ACC112 (cell line): ENCODE data around the gene NFE2L3.

ENCODE experiments used
- H2AFZ ChIP-seq: fragments of 200-600 bp; sonication (generic); one replicate; pipeline ENCODE4 v1.6.0; 2017; ENCODE audit warnings: antibody characterized with exemption, low read length; ENCODE audit not compliant: unreplicated experiment
- H3K27ac ChIP-seq: fragments of 200-600 bp; sonication (generic); 2 replicates; pipeline ENCODE4 v1.5.1; 2014; ENCODE audit warnings: low read depth, mild to moderate bottlenecking, antibody characterized with exemption, low read length, moderate library complexity
- H3K27me3 ChIP-seq: fragments of 200-600 bp; sonication (generic); 2 replicates; pipeline ENCODE4 v1.6.1; 2014; ENCODE audit warnings: mild to moderate bottlenecking, antibody characterized with exemption, low read length, moderate library complexity, mixed read lengths; ENCODE audit not compliant: insufficient read depth
- H3K36me3 ChIP-seq: fragments of 200-600 bp; sonication (generic); 2 replicates; pipeline ENCODE4 v1.6.1; 2016; ENCODE audit warnings: mild to moderate bottlenecking, antibody characterized with exemption, low read length, moderate library complexity, mixed read lengths; ENCODE audit not compliant: insufficient read depth
- H3K4me1 ChIP-seq: fragments of 200-600 bp; sonication (generic); one replicate; pipeline ENCODE4 v1.6.1; 2016; ENCODE audit warnings: low read length, mixed read lengths; ENCODE audit not compliant: insufficient read depth, unreplicated experiment, control insufficient read depth
- H3K4me3 ChIP-seq: fragments of 200-600 bp; sonication (generic); 2 replicates; pipeline ENCODE4 v1.5.1; 2014; ENCODE audit warnings: mild to moderate bottlenecking, low read depth, low read length
- H3K79me2 ChIP-seq: fragments of 200-600 bp; sonication (generic); one replicate; pipeline ENCODE4 v1.6.0; 2016; ENCODE audit warnings: low read length; ENCODE audit not compliant: control insufficient read depth, unreplicated experiment, insufficient read depth

NFE2L3 gene

DNA sequence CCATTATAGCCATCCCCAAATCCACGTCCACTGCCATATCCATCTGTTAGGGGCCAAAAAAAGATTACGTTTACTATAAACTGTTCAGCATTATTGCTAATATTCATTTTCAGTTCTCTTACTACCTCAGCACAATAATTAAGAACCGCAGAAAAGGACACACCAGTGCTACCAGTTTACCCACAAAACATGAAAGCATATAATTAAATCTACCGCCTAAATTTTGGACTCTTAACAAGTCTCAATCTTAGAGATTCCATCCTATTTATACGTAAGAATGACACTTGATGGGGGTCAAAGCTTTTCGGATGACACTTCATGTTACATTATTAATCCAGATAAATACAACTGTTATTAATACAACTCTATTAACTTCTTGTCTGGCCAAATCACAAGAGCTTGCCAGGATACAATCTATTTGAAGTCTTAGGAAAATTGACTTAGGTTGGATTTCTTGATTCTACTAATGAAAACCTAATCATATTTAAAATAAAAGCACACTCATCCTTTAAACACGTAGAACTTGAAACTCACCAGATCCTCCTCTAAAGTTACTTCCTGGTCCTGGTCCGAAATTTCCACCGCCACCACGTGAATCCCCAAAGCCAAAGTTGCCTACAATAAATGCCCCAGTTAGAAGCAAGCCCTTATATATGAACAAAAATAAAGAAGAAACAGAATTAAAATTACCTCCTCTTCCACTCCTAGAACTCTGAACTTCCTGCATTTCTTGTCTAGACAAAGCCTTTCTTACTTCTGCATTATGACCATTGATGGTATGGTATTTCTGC, 44.1 kb downstream of the NFE2L3 start:
- H2AFZ ChIP-seq, result no peak overlapping the region
- H3K79me2 ChIP-seq, result peaks cover 88% of the 10 kb centered on the region
- peaks cover 35% of the 10 kb centered on the region for H3K4me1 ChIP-seq
- H3K27ac ChIP-seq, result no peak overlapping the region
- H3K27me3 ChIP-seq, result no peaks in the 10 kb centered on the region
- H3K4me3 ChIP-seq, result peak overlapping the region; percentile 99
- peaks cover 75% of the 10 kb centered on the region for H3K36me3 ChIP-seq

DNA sequence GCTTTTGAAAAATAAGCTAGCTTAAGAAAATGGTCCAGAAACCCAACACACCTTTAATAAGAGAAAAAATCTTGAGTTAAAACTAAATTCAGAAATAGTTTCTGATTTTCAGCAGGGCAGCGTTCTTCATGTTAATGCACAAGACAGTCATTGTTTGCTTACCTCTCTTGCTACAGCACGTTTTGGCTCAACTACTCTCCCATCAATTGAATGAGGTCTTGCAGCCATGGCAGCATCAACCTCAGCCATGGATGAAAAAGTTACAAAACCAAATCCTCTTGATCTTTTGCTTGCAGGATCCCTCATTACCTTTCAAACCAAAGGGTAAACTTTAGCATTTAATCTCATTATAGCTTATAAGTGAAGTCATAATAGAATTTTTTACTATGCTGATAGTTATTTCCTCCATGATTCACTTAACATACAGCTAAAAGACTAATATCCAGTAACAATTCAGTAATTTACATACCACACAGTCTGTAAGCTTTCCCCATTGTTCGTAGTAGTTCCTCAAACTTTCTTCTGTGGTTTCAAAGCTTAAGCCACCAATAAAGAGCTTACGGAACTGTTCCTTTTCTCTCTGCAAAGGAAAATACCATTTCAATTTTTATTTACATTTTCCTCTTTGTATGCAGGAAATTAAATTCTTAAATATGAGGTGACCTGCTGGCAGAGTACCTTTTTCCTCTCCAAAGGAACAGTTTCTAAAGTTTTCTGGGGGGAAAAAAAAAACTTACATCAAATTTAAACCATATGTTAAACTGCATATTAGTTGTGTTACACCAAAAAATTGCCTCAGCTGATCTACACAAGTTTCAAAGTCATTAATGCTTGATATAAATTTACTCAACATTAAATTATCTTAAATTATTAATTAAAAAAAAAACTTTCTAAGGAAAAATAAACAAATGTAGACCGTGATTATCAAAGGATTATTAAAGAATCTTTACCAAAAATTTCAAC, 45.4 kb downstream of the NFE2L3 start:
- Histone ChIP-seq H2AFZ (no peak overlapping the region), H3K4me1 (peaks cover 35% of the 10 kb centered on the region), H3K27me3 (no peaks in the 10 kb centered on the region), H3K4me3 (peak overlapping the region; percentile 99), H3K79me2 (peaks cover 89% of the 10 kb centered on the region), H3K27ac (no peak overlapping the region; the same call in 1 of the 2 replicates), H3K36me3 (peaks cover 62% of the 10 kb centered on the region)

DNA sequence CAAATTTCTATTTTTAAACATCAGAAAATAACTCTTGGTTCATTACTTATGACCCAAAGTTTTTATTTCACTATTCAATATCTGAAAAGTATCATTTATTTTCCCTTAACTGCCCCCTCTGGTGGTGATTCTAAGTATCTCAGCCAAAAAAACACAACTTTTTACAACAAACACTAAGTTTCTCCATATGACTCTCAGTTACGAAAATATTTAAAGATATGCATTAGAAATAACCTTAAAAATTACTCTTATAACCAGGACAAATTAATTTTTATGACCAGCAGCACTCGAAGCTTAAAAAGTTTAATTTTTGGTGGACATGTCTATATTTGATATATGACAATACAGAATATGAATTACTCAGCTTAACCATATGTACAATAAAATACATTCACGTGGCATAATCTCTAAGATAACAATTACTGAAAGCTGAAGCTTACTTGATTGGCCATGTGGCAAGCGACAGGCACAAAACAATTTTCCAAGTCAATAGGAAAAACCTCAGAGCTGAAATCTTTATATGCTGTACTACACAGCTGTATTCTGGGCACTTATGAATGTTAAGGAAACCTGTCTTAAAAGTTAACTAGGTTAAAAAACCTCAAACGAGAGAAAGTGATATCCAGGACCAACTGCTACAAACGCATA, 46.3 kb downstream of the NFE2L3 start:
- peaks cover 89% of the 10 kb centered on the region for H3K79me2 ChIP-seq
- peak overlapping the region; percentile 21 for H3K27ac ChIP-seq
- H3K36me3 ChIP-seq, result peaks cover 58% of the 10 kb centered on the region

DNA sequence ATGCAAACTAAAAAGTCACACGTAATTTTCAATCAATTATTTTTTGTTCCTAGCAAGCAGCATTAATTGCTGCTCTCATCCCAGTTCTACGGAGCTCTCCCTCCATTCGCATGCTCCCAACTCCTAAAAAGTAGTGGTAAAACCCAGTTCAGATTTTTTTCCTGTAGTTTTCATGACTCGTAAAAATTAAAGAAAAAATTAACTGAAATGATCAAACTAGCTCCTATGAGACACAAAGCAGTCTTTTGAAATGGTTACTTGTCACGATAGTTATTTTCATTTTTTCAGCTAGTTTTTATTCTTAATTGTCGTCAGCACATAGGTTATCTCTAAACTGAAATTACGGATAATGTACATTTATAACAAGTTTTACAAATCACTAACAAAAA, 46.8 kb downstream of the NFE2L3 start:
- peaks cover 89% of the 10 kb centered on the region for H3K79me2 ChIP-seq

More for the DNA sequence above, 46.3 kb downstream of the NFE2L3 start:
- peak overlapping the region; percentile 99 for H3K4me3 ChIP-seq
- no peak overlapping the region for H2AFZ ChIP-seq
- peaks cover 28% of the 10 kb centered on the region for H3K4me1 ChIP-seq
- no peaks in the 10 kb centered on the region for H3K27me3 ChIP-seq

DNA sequence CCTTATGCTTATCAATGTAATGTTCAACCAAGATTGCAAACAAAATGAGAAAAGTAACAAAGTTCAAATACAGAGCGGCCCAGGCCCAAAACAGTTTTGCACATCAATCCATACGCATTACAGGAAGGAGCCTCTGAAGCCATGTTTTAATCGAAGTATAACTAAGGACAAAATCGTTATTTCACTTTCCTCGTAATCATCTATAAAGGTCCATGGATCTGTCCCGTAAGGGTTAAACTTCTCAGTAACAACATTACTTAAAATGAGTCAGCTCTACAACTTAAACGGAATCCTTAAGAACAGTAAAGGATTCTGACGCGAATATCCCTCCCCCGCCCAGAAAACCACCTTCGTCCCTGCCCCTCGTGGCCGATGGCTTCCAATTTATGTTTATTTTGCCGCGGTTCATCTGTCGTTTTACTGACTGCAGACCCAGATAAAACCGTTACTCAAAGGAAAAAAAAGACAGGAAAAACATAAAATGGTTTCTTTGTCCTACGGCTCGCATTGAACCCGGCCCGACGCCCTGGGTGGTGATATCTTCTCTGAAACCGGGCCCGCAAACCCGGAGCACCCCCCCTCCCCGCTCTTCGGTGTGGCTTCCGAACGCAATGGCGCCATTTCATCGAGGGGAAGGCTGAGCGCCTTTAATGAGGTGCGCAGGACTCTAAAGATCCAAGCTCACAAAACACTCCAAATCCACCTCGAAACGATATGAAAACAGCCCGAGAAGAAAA, 47.5 kb downstream of the NFE2L3 start:
- Histone ChIP-seq H3K27ac (peak overlapping the region; percentile 98), H2AFZ (no peak overlapping the region), H3K36me3 (peaks cover 55% of the 10 kb centered on the region), H3K4me3 (peak overlapping the region; percentile 99), H3K27me3 (no peaks in the 10 kb centered on the region), H3K79me2 (peaks cover 89% of the 10 kb centered on the region), H3K4me1 (peaks cover 27% of the 10 kb centered on the region)

More for the DNA sequence above, 46.8 kb downstream of the NFE2L3 start:
- peak overlapping the region; percentile 99 for H3K4me3 ChIP-seq
- peak overlapping the region; percentile 98; the same call in 1 of the 2 replicates for H3K27ac ChIP-seq
- H3K36me3 ChIP-seq, result peaks cover 58% of the 10 kb centered on the region
- H3K27me3 ChIP-seq, result no peaks in the 10 kb centered on the region
- peaks cover 25% of the 10 kb centered on the region for H3K4me1 ChIP-seq
- H2AFZ ChIP-seq, result no peak overlapping the region

DNA sequence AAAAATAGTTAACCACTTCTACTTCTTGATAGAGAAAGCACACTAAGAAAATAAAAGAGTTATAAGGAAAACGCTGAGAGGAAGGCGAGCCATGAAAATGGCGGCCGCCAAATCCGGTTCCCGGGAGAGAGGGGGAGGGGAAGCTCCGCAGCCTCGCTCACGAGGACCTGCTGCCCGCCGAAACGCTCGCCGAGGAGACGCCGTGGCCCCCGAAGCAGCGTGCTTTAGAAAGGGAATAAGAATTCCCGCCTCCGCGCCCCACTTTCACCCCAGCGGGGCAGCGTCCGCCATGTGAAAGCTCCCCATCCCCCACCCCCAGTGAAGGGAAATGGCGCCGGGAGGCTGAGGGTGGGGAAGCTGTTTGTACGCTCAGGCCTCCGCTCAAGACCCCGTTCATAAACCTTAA, 48.0 kb downstream of the NFE2L3 start:
- no peak overlapping the region for H2AFZ ChIP-seq
- no peaks in the 10 kb centered on the region for H3K27me3 ChIP-seq
- H3K27ac ChIP-seq, result peak overlapping the region; percentile 98
- H3K79me2 ChIP-seq, result peaks cover 90% of the 10 kb centered on the region
- H3K36me3 ChIP-seq, result peaks cover 54% of the 10 kb centered on the region
- peaks cover 31% of the 10 kb centered on the region for H3K4me1 ChIP-seq
- H3K4me3 ChIP-seq, result peak overlapping the region; percentile 99

DNA sequence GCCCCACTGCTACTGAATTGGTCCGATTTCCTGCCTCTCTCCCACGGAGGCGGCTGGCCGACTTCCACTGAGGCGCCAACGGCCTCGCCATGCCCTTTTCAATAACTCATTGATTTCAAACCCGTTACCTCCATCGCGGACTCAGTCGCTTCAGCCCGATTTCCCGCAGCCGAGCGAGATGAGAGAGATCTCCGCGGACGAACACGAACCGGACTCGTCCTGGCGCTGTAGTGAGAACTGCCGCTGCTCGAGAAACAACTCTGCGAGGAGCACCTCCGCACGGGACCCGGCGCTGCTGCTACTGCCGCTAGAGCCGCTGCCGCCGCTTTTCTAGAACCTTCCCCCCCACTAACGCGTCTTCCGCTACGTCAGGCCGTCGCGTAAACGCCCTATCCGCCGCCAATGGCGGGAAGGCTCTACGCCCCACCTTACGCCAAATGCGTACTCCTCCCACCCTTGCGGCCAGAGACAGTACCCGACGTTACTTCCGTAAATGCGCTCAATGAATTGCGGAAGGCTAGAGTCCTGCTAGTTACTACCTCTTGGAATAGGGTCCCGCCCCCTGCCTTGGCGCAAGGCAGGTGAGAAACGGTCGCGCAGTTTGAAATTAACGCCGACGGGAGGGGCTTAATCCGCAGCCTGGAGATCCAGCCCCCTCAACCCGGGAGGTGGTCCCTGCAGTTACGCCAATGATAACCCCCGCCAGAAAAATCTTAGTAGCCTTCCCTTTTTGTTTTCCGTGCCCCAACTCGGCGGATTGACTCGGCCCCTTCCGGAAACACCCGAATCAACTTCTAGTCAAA, 48.6 kb downstream of the NFE2L3 start, which contains the start of gene HNRNPA2B1:
Gene HNRNPA2B1 (minus strand): TSS at position 303 of the 803 bp plus-strand sequence. CDS start 169 bp downstream, at position 134.
- H3K27me3 ChIP-seq, result no peaks in the 10 kb centered on the region
- peak within 1 kb of the TSS; percentile 99 for H3K4me3 ChIP-seq
- peak within 1 kb of the TSS; percentile 73 for H2AFZ ChIP-seq
- H3K27ac ChIP-seq, result peak within 1 kb of the TSS; percentile 98
- H3K4me1 ChIP-seq, result peaks cover 33% of the 10 kb centered on the region
- peaks cover 90% of the 10 kb centered on the region for H3K79me2 ChIP-seq
- H3K36me3 ChIP-seq, result peaks cover 53% of the 10 kb centered on the region

DNA sequence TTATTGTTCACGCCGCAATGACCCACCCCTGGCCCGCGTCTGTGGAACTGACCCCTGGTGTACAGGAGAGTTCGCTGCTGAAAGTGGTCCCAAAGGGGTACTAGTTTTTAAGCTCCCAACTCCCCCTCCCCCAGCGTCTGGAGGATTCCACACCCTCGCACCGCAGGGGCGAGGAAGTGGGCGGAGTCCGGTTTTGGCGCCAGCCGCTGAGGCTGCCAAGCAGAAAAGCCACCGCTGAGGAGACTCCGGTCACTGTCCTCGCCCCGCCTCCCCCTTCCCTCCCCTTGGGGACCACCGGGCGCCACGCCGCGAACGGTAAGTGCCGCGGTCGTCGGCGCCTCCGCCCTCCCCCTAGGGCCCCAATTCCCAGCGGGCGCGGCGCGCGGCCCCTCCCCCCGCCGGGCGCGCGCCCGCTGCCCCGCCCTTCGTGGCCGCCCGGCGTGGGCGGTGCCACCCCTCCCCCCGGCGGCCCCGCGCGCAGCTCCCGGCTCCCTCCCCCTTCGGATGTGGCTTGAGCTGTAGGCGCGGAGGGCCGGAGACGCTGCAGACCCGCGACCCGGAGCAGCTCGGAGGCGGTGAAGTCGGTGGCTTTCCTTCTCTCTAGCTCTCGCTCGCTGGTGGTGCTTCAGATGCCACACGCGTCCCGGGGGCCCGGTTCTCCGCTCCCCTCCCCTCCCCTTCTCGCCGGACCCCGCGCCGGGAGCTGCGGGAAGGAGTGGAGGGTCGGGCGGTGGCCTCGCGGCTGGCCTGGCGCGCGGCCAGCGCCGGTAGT, 49.4 kb downstream of the NFE2L3 start, which contains the start of gene CBX3:
Gene CBX3 (plus strand): TSS at position 499 of the 772 bp plus-strand sequence. CDS start 1,254 bp downstream, outside the sequence.
- Histone ChIP-seq H3K27ac (peak within 1 kb of the TSS; percentile 98), H3K27me3 (no peaks in the 10 kb centered on the region), H3K79me2 (peaks cover 90% of the 10 kb centered on the region), H3K4me1 (peaks cover 28% of the 10 kb centered on the region), H3K4me3 (peak within 1 kb of the TSS; percentile 99), H2AFZ (peak within 1 kb of the TSS; percentile 73), H3K36me3 (peaks cover 45% of the 10 kb centered on the region)
